ENCODE results near the gene LRRTM4.
"Not testable (repeated sequence)": the region's sequence is repeated elsewhere in the genome, so short reads cannot be mapped to it uniquely, and the experiment has no call there.

Gene LRRTM4

DNA sequence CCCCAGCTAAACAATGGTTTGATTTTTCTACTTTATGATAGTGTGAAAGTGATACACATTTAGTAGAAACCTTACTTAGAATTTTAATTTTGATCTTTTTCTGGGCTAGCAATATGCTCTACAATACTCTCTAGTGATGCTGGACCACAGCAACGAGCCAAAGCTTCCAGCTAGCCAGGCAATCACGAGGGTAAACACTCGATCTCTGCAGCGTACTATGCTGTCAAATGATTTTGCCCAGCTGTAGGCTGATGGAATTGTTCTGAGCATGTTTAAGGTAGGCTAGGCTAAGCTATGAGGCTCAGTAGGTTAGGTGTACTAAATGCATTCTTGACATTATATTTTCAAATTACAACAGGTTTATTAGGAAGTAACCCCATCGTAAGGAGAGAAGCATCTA is 207.5 kb downstream of the LRRTM4 start:
- DNase-seq (ENCODE audit: low read depth): no peak

DNA sequence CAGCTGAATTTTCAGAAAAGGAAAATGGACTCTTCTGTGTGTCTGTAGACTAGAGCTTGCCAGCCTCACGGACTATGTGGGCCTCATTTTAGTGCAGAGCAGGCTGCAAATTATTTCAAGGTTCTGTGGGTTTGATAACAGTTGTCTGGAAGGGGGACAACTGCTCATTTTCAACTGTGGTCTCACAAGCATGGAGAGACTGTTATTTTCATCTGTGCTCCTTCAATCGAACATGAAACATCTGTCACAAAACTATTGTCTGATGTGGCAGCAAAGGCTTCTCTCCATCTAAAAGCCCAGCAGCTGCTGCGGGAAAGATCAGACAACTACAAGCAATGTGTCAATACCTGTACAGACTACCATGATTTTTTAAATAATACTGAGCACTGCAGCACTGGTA is 211.8 kb downstream of the LRRTM4 start:
- DNase-seq (ENCODE audit: low read depth): no peak

- DNase-seq (ENCODE audit: low read depth): no peak
These were observed 212.5 kb downstream of the LRRTM4 start for GRCh38 chr2:77309725-77310124.

- DNase-seq (ENCODE audit: low read depth): no peak
These were observed 220.7 kb downstream of the LRRTM4 start for GRCh38 chr2:77301441-77301840.

DNA sequence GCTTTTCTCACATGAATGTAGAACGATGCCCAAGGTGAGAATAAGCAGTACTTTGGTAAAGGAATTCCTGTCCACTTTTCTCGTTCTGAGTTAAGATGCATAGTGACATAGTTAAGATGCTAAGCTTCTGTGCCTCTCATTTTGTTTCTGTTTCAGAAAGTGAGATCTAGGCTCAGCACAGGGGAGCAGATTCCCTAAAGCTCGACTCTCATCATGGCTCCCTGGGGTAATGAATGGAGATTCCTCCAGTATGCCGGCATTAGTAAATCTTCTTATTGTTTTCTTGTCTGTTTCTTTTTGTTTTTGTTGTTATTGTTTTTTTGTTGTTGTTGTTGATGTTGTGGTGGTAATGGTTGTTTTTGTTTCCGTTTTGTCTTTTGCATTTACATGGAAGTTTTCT is 225.4 kb downstream of the LRRTM4 start:
- no peak for DNase-seq (ENCODE audit: low read depth)

DNA sequence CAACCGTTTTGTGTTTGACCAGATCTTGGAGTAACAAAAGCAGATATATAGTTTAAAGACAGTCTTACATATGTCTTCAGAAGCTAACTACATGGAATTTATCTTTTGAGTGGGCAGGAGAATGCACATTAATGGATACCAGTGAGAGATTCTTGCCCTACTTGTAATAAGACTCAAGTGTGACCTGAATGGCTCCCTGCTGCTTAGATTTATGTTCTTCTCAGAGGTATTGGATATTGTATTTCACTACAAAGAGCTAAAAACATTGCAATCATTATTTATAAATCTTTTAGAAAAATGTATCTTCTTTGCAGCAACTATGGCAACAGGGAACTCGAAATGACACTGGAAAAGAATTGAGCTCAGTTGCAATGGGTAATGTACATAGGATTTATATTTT is 227.7 kb downstream of the LRRTM4 start:
- no peak for DNase-seq (ENCODE audit: low read depth)

GRCh38 chr2:77284353-77284752 is 237.8 kb downstream of the LRRTM4 start:
- no peak for DNase-seq (ENCODE audit: low read depth)

DNA sequence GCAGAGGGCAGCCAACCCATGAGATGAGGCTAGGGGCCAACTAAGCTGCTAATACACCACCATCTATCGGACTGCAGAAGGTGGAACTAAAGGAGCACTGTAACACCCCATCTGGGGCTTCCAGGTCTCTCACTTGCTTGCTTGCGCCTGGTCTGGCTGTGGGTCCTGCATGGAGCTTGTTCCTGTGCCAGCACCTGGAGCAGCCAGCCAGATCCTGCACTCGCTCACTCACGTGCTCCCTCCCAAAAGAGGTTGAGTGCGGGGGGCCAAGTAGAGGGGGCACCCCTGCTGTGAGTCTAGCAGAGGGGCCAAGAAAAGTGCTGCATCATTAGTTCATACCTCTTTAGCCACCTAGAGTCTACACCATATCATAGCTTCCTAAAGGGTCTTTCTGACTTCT is 250.9 kb downstream of the LRRTM4 start:
- DNase-seq (ENCODE audit: low read depth): no peak

- no peak for DNase-seq (ENCODE audit: low read depth)
These were observed 251.7 kb downstream of the LRRTM4 start for GRCh38 chr2:77270433-77270832.

DNA sequence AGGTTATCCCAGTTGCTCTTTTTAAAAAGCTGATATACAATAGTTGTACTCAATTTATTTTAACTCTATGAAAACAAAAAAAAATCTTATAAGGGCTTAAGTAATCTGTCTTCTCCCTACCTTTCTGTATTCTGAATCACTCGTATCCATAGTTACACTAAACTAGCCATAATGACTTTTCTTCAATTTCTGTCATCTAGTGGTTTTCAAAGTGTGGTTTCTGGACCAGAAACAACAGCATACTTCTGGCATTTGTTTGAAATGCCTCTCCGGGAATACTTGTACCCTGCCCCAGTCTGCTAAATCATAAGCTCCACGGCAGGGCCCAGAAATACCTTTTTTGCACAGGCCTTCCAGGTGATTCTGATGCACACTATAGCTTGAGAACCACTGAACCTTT is 253.6 kb downstream of the LRRTM4 start:
- no peak for DNase-seq (ENCODE audit: low read depth)

DNA sequence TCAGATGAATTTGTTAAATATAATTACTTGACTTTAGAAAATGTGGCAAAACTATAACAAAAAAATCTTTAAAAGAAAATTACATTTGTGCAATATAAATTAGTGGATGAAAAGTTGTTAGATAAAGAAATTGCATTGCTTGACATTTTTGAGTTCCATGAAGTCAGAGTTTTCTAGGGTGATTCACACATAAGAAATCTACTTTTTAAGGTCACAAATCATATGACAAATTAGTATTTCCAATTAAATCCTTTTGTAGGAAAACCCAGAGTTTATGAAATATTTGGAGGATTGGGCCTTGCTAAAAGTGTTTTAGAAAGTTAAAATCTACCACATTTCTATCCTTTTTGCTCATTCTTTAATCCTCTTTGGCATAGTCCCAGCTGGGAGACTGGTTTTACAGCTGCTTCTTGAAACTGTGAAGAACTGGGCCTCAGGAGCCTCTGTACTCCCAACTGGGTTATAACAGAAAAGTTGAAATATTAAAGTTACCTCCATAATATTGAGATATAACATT is 289.2 kb downstream of the LRRTM4 start:
- DNase-seq (ENCODE audit: low read depth): no peak

DNA sequence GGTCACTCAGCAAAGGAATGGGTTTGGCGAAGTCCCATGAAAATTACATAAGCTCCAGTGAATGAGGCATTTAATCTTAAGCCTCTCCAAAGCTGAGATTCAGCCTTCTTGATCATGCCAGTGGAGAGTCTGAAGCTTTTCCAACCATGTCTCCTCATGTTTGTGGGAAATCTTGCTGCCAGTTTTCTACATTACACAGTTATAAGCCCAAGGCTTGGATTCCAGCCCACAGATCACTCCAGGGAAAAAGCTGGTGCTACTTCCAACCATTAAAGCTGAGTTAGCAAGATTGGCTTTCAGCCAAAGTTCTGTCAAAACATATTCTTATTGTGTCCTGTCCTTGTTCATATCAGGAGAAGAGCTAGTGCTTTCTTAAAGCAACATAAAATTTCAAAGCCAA is 293.8 kb downstream of the LRRTM4 start:
- DNase-seq (ENCODE audit: low read depth): no peak

DNA sequence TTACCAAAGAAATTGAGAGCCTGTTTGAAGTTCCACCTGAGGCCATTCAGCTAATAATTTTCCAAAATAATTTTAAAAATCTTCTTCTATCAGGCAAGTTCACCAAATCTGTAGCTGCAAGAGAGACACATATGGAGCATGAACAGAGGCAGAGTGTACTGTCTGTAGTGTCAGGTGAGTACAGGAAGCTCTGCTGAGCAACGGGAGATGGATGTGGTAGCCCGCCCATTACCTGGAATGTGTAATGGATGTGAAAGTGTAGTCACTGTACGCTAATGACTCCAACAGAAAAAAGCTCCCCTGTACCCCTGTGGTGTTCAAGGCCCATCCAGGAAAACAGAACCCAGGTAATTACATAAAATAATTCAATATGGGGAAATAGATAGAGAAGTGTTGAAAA is 311.5 kb downstream of the LRRTM4 start:
- no peak for DNase-seq (ENCODE audit: low read depth)

- no peak for DNase-seq (ENCODE audit: low read depth)
These were observed 314.8 kb downstream of the LRRTM4 start for GRCh38 chr2:77207331-77207730.

DNA sequence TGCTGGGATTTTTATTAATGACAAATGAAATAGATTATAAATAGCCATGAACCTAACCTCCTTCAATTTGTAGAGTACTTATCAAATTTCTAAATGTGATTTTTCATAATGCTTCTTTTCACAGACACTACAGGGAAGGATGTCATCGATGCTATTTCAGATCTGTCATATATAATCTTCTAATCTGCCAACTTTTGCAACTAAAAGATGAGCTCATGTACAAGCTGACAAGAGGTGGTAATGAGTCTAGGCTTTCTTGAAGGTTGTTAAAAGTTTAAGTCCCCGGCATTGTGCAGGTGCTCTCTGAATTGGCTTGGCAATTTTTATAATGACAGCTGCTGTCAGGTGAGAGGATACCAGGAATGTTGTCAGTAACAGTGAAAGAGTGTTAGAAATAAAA is 320.4 kb downstream of the LRRTM4 start:
- no peak for DNase-seq (ENCODE audit: low read depth)

DNA sequence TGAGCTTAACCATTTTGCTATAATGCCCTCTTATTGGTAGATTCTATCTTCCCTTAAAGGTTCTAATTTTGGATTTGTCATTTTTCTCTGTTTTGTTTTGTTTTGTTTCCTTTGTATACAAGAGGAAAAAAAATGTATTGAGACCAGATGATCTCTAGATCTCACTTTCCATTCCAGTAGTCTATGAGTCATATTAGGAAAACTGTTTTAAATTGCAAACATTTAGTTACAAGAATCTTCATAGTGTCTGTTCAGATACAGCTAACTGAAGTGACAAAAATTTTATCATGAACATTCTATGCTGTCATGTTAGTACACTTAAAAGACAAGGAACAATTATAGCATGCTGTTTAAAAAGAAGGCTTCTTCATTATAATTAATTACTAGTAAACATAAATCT is 322.8 kb downstream of the LRRTM4 start:
- no peak for DNase-seq (ENCODE audit: low read depth)

- no peak for DNase-seq (ENCODE audit: low read depth)
These were observed 328.2 kb downstream of the LRRTM4 start for GRCh38 chr2:77193858-77194448.

- DNase-seq (ENCODE audit: low read depth): no peak
These were observed 329.3 kb downstream of the LRRTM4 start for GRCh38 chr2:77192811-77193289.

DNA sequence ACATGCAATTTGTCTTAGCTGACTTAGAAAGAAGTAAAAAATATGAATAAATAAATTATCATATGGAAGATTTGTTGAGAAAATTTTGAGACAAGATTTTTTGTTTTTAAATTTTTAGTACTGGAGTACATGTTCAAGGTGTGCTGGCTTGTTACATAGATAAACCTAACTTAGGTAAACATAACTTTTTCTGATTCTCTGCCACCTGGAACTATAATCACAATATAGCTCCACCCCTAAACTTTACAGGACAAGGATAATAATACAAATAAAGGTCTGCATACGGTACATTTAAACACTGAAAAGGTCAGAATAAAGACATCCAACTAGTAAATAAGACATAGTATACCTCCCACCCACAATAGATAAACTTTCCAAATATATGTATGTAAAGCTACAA is 330.5 kb downstream of the LRRTM4 start:
- no peak for DNase-seq (ENCODE audit: low read depth)

GRCh38 chr2:77190721-77191346 is 331.3 kb downstream of the LRRTM4 start:
- no peak for DNase-seq (ENCODE audit: low read depth)

- no peak for DNase-seq (ENCODE audit: low read depth)
These were observed 337.1 kb downstream of the LRRTM4 start for GRCh38 chr2:77185052-77185451.

GRCh38 chr2:77179297-77179696 is 342.9 kb downstream of the LRRTM4 start:
- DNase-seq (ENCODE audit: low read depth): no peak

DNA sequence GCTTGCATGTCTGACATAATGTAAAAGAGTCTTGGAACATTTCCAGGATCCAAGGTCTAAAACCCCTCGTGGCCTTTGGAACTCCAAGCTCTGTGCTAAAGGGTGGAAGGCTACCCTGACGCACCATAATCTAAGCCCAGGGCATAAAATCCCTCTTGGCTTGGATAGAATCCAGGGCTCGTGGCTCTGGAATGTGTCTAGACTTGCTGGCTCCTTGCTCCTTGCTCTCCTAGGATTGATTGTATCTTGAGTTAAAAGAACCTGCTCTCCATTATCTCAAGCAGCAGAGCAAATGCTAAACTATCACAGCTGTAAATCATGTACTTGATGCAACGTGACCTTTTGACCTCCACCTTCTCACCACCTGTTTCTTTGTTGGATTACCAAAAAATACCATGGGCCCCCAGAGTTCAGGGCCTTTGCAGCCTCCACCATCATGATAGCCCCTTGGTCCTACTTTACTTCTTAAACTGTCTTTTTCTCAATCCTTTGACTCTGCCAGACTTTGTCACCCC is 346.9 kb downstream of the LRRTM4 start:
- DNase-seq (ENCODE audit: low read depth): not testable (repeated sequence)

GRCh38 chr2:77169426-77169825 is 352.8 kb downstream of the LRRTM4 start:
- DNase-seq (ENCODE audit: low read depth): no peak
